ENCODE measurements around the gene TDRD9.

Gene TDRD9

GRCh38 chr14:103898204-103898603 is 30.1 kb upstream of the TDRD9 start:
- TF ChIP-seq FOXM1 (IDR thresholded peaks at IDR 0.05; ENCODE audit: borderline replicate concordance, low read depth) (no peak), TAF1 (IDR thresholded peaks at IDR 0.05; ENCODE audit: low read depth) (no peak), CREB1 (IDR thresholded peaks at IDR 0.05; ENCODE audit: low read depth) (no peak), NFIC (IDR thresholded peaks at IDR 0.05) (no peak), EGR1 (IDR thresholded peaks at IDR 0.05) (no peak), REST (IDR thresholded peaks at IDR 0.05; ENCODE audit: low read depth) (no peak)

- no peak for TF ChIP-seq TAF1 (IDR thresholded peaks at IDR 0.05; ENCODE audit: low read depth)
- no peak for TF ChIP-seq ZBTB7A (IDR thresholded peaks at IDR 0.05; ENCODE audit: low read depth)
- no peak for TF ChIP-seq RAD21 (IDR thresholded peaks at IDR 0.05; ENCODE audit: low read depth)
- TF ChIP-seq EGR1 (IDR thresholded peaks at IDR 0.05) = no peak
- no peak for TF ChIP-seq MAX (IDR thresholded peaks at IDR 0.05)
- TF ChIP-seq YY1 (IDR thresholded peaks at IDR 0.05; ENCODE audit: low read depth) = no peak
- TF ChIP-seq REST (IDR thresholded peaks at IDR 0.05; ENCODE audit: low read depth) = no peak
- TF ChIP-seq FOXM1 (IDR thresholded peaks at IDR 0.05; ENCODE audit: borderline replicate concordance, low read depth) = no peak
- no peak for TF ChIP-seq TEAD4 (IDR thresholded peaks at IDR 0.05)
- no peak for TF ChIP-seq CREB1 (IDR thresholded peaks at IDR 0.05; ENCODE audit: low read depth)
- TF ChIP-seq EP300 (IDR thresholded peaks at IDR 0.05; ENCODE audit: borderline replicate concordance) = no peak
- no peak for TF ChIP-seq NFIC (IDR thresholded peaks at IDR 0.05)
- TF ChIP-seq USF1 (IDR thresholded peaks at IDR 0.05) = no peak
- TF ChIP-seq CEBPB (IDR thresholded peaks at IDR 0.05) = no peak
Observed at GRCh38 chr14:103898711-103899110, 29.5 kb upstream of the TDRD9 start.

- no peak for TF ChIP-seq NFIC (IDR thresholded peaks at IDR 0.05)
- TF ChIP-seq EP300 (IDR thresholded peaks at IDR 0.05; ENCODE audit: borderline replicate concordance) = no peak
Observed at GRCh38 chr14:103899316-103899715, 28.9 kb upstream of the TDRD9 start.

- TF ChIP-seq REST (IDR thresholded peaks at IDR 0.05; ENCODE audit: low read depth) (no peak), TEAD4 (IDR thresholded peaks at IDR 0.05) (no peak), NFIC (IDR thresholded peaks at IDR 0.05) (no peak), TCF12 (IDR thresholded peaks at IDR 0.05; ENCODE audit: low read depth) (no peak), CEBPB (IDR thresholded peaks at IDR 0.05) (no peak), CREB1 (IDR thresholded peaks at IDR 0.05; ENCODE audit: low read depth) (no peak), EGR1 (IDR thresholded peaks at IDR 0.05) (no peak), ZBTB7A (IDR thresholded peaks at IDR 0.05; ENCODE audit: low read depth) (no peak), TAF1 (IDR thresholded peaks at IDR 0.05; ENCODE audit: low read depth) (no peak), MAX (IDR thresholded peaks at IDR 0.05) (no peak), FOXM1 (IDR thresholded peaks at IDR 0.05; ENCODE audit: borderline replicate concordance, low read depth) (no peak), EP300 (IDR thresholded peaks at IDR 0.05; ENCODE audit: borderline replicate concordance) (no peak), RAD21 (IDR thresholded peaks at IDR 0.05; ENCODE audit: low read depth) (no peak), YY1 (IDR thresholded peaks at IDR 0.05; ENCODE audit: low read depth) (no peak), USF1 (IDR thresholded peaks at IDR 0.05) (no peak)
Observed at GRCh38 chr14:103899833-103900232, 28.4 kb upstream of the TDRD9 start.

- no peak for TF ChIP-seq NFIC (IDR thresholded peaks at IDR 0.05)
- no peak for TF ChIP-seq TAF1 (IDR thresholded peaks at IDR 0.05; ENCODE audit: low read depth)
- TF ChIP-seq ZBTB7A (IDR thresholded peaks at IDR 0.05; ENCODE audit: low read depth) = no peak
- TF ChIP-seq MAX (IDR thresholded peaks at IDR 0.05) = no peak
- TF ChIP-seq USF1 (IDR thresholded peaks at IDR 0.05) = no peak
- no peak for TF ChIP-seq REST (IDR thresholded peaks at IDR 0.05; ENCODE audit: low read depth)
Observed at GRCh38 chr14:103904493-103905107, 23.7 kb upstream of the TDRD9 start.
